ENCODE measurements around the gene CCDC102B.
A peak's percentile ranks its signal among the peaks of the same experiment; 100 is the strongest.

Gene CCDC102B

DNA sequence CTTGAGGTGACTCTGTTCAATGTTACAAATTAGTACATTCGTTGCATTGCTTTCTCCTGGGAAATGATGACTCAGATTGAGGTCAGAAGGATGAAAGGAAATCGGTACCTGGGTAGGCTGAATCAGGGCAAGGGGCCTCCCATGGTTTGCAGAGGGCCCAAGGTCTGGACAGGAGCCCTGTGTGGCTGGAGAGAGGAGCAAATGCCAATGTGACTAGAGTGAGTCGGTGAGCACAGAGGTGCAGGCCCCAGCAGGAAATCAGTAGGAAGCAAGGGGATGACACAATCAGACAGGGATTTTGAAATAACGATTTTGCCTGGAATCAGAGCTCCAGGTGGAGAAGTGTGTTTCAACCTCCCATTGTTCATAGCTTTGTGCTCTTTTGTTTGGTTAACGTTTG is 118.9 kb downstream of the CCDC102B start:
- TF ChIP-seq, protein P1, sequence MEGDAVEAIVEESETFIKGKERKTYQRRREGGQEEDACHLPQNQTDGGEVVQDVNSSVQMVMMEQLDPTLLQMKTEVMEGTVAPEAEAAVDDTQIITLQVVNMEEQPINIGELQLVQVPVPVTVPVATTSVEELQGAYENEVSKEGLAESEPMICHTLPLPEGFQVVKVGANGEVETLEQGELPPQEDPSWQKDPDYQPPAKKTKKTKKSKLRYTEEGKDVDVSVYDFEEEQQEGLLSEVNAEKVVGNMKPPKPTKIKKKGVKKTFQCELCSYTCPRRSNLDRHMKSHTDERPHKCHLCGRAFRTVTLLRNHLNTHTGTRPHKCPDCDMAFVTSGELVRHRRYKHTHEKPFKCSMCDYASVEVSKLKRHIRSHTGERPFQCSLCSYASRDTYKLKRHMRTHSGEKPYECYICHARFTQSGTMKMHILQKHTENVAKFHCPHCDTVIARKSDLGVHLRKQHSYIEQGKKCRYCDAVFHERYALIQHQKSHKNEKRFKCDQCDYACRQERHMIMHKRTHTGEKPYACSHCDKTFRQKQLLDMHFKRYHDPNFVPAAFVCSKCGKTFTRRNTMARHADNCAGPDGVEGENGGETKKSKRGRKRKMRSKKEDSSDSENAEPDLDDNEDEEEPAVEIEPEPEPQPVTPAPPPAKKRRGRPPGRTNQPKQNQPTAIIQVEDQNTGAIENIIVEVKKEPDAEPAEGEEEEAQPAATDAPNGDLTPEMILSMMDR (IDR thresholded peaks at IDR 0.05): no peak

DNA sequence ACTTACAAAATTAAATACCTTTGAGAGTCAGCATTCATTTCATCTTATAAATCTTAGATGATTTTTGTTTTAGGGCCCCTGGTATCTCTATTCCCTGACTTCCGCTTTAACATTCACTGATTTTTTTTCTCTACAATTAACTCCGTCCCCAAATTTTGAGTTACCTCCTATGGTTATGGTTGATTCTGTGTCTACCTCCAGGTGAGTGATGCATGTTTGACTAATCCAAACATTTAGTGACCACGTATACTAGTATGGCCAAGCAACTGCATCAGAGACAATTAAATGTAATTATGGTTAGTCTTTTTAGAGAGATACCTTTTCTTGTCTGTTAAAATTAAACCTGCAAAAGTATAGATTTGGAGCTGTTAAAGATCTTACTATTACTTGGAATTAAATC is 120.3 kb downstream of the CCDC102B start:
- TF ChIP-seq, protein P1 (IDR thresholded peaks at IDR 0.05): no peak

DNA sequence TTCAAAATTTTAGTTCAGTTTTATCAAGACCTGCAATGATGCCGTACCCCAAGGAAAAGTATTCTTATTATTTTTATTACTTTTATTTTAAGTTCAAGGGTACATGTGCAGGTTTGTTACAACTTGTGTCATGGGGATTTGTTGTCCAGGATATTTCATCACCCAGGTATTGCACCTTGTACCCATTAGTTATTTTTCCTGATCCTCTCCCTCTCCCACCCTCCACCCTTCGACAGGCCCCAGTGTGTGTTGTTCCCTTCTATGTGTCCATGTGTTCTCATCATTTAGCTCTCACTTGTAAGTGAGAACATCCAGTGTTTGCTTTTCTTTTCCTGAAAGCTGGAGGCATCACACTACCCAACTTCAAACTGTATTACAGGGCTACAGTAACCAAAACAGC is 122.0 kb downstream of the CCDC102B start:
- TF ChIP-seq, protein P1 (IDR thresholded peaks at IDR 0.05): no peak

DNA sequence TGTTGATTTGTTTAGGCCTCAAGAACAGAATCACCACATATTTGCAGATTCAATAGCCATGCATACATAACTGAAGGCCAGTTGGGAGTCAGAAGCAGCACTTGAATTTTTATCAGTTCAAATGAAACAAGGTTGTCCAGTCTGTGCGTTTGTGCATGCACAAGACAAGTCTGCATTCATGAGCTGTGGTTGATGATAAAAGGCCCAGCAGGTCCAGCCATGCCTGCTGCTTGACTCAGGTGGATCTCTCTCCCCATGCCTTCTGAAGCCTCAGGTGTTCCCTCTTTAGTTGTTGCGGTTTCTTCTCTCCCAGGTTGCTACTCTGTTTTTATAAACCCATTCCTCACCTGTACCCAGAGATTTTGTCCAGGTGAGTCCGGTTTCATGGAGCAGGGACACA is 124.5 kb downstream of the CCDC102B start:
- TF ChIP-seq, protein P1 (IDR thresholded peaks at IDR 0.05): no peak

DNA sequence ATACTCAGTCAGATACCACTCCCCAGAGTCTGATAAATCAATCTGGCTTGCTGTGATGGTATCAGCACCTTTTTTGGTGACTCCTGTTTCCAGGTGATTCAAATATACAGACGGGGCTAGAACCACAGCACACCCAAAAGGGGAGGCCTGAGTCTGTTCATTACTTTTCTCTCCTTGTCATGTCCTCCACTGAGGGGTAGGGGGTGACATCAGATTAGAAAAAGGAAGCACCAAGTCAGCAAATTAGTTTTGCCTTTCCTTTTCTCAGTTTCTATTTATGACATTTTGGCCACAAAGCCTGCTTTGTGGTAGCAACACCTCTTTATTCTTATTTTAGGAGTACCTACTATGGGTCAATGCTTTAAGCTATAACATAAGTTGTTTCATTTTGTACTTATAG is 127.4 kb downstream of the CCDC102B start:
- TF ChIP-seq, protein P1 (IDR thresholded peaks at IDR 0.05): peak; percentile 37; the same call in 1 of the 2 replicates

DNA sequence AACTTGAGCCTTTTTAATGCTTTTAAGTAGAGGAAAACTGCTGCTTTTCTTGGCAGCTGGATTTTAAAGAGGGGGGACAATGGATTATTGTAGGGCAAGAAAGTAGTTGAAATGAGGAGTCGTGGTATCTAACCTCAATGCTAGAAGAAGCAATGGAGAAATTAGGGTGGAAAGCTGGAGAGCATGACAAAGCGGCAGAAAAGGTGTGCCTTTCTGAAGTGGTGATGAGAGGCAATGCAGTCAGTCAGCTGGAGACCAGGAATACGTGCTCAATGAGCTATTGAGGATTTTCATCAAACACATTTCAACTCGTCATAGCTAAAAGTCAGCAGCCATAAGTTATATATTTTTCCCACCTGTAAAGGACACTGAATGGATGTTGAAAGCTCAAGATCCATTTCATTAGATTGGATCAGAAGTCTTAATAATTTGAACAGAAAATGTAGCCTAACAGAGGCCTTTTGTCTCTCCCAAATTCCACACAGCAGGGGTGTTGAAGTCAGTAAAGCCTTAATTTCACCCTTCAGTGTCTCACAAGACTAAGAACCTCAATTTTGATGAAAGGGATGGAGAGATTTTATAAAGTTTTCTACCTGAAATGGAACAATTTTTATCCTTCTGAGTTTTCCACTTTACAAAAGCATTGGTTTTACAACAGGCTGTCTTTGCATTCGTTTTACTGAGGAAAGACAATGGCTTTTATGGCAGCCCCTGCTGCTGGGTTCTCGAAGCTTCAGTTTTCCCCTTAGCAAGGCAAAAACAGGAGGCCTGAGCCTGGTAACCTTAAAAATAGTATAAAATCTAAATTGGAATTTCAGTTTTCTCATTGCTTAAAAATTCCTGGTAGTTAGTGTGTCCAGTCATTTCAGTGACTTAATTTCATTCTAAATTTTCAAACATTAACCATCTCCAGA is 131.1 kb downstream of the CCDC102B start:
- TF ChIP-seq, protein P1 (IDR thresholded peaks at IDR 0.05): no peak

DNA sequence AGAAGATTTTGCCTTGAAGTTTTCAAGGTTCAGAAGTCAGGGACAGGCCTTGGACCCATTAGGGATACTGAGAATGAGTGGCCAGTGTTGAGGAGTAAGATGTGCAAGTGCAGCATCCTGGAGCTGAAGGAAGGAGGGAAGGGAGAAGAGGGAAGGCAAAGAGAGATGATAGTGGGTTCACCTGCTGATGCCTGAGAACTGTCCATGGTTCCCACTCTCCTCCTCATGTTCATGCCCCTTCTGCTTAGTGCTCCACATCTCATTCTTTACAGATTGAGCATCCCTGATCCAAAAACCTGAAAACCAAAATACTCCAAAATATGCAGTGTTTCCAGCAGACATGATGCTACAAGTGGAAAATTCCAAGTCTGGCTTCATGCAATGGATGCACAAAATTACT is 137.8 kb downstream of the CCDC102B start:
- TF ChIP-seq, protein P1 (IDR thresholded peaks at IDR 0.05): no peak

Data from LNCAP (cell line).